ENCODE data around the gene TAF4B.

- TF ChIP-seq CTCF (IDR thresholded peaks at IDR 0.05; ENCODE audit: poor library complexity, severe bottlenecking) (peak; percentile 16), REST (IDR thresholded peaks at IDR 0.05; ENCODE audit: borderline replicate concordance) (no peak), EP300 (conservative IDR thresholded peaks at IDR 0.05; ENCODE audit: poor library complexity, severe bottlenecking) (no peak)
These were observed 41.0 kb upstream of the TAF4B start for GRCh38 chr18:26185267-26185666.
